GM03348 (cell line): Measurements from ENCODE around the gene SLC12A2.

ENCODE experiments used
- DNase-seq: peaks from one replicate; pipeline ENCODE4 v3.0.0; 2012; ENCODE audit warnings: low spot score

Gene SLC12A2

DNA sequence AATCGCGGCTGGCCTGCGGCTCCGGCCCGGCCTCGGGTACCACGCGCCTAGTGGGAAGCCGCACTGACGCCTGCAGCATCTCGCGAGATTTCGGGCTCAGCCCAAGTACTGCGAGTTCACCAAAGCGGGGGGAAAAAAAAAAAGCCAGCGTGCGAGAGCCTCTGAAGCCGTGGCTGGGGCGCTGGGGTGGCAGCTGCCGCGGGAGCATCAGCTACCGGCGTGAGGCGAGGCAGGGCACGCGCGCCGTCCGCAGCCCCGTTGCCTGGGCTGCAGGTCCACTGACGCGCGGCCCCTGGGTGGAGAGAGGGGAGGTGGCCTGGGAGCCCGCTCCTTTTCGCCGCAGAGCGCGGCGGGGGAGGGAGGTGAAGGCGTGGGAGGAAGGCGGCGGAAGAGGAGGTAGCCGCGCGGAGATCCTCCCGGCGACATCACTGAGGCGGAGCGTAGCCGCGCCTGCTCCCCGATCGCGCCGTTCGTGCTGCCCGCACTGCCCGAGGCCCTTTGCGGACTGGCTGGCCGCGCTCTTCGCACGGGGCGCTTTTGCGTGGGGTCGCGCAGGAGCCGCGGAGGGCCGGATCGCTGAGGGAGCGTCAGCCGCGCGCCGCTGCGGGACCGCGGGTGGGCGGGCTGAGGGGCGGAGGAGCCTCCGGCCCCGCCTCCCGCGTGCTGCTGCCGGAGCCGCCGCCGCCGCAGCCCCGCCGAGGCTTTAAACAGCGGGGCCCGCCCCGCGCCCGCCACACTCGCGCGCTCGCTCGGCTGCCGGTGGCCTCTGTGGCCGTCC, at the start of gene SLC12A2:
Gene SLC12A2, plus strand, starts transcription at position 734 of the 778 bp plus-strand sequence. CDS start 189 bp downstream, outside the sequence.
- DNase-seq: peak; percentile 94

DNA sequence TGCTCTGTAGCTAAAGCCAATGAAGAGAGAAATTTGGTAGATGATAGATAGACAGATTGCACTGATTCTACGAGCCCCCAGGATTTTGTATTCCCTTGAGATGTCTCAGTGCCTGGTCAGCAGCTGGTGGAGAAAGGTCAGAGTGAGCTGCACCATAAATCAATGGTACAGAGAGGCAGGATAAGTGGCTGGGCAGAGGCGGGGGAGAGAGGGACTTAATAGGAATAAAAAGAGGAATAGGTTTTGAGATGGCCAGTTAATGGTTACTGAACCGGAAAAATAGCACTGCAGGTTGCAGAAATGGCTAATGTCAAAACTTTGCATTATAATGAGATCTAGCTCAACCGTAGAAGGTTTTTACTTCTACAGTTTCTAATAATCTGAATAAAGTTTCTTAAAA, 47.9 kb upstream of the SLC12A2 start:
- no peak for DNase-seq

DNA sequence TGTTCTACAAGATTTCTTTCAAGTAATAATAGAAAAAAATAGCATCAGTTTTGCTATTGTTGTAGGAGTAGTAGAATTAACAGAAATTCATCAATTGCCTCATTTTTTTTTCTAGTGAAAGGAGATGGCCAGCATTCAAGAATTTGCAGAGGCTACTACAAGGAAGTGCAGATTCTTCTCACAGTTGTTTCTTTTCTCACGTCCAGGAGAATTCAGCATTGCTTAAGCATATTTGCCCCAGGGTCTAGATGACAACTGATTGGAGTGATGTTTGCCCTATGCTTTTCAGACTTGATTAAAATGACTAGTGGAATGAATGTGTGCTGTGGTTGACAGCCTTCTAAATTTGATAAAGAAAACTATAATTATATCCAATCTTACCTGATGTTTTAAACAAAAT, 46.6 kb upstream of the SLC12A2 start:
- DNase-seq: peak; percentile 16

DNA sequence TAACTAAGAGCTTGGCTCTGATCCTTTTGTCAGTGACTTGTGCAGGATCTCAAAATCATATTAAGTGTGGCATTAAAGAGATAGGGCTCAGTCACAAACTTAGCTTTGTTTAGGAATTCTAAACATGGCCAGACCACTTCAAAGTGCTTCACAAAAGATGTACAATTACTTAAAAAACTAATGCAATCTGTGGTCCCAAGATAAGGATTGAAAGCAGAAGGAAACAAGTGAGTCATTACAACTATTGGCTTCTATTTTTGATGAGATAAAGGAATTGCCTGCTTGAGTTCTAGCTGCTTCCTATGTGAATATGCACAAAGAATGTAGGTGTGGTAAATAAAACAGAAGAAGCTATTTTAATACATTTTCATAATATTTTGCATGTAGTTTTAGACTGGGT, 44.9 kb upstream of the SLC12A2 start:
- peak; percentile 51 for DNase-seq

DNA sequence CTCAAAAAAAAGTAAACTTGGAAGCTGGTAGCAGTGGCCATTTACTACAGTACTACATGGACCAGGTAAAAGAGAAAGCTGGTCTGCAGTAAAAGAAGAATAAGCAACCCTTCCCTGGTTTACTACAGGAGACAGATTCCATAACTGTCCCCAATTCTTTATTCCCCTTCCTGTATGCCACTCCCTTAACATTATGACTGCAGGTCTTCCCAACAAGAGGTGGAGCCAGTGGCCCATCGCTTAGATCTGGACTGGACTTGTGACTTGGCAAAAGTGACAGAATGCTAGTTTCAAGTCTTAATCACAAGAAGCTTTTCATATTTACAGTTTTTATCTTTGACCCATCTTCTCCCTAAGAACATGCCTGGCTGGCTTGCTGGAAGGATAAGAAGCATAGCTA, 42.6 kb upstream of the SLC12A2 start:
- no peak for DNase-seq

DNA sequence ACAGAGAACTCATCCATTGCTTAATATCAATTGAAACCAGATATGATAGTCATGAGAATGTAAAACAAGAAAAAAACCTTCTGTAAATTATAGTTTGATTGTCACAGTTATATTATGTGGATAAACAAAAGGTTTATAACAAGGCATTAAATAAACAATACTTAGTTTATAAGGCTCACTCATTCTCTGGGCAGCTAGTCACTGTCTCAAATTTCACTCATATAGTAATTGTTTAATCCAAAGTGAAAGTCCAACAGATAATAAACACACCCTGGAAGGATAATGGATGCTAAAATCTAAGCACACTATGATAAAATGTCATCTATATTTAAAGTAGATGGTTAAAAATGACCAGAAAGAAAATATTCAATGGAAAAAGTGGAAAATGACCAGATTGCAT, 30.8 kb upstream of the SLC12A2 start:
- DNase-seq: no peak

DNA sequence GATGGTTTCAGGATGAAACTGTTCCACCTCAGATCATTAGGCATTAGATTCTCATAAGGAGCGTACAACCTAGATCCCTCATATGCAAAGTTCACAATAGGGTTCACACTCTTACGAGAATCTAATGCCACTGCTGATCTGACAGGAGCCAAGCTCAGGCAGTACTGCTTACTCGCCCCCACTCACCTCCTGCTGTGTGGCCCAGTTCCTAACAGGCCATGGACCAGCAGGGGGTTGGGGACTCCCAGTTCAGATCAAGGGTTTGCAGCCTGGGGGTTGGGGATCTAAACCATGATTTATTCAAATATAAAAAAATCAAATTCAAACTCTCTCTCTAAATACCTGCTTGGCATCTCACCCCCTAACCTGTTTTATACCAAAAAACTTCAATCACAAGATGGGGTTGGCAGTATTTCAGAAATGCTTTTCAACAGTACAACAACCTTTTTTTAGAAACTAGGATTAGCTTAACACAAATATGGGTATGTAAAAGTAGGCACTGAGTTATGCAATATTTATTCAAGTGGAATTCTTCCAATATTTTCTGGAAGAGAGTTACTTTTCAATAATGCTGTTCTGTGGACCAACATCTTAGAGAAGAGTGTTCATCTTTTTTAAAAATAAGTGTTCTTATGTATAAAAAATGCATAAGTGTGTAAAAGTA, 30.1 kb upstream of the SLC12A2 start:
- peak; percentile 16 for DNase-seq

DNA sequence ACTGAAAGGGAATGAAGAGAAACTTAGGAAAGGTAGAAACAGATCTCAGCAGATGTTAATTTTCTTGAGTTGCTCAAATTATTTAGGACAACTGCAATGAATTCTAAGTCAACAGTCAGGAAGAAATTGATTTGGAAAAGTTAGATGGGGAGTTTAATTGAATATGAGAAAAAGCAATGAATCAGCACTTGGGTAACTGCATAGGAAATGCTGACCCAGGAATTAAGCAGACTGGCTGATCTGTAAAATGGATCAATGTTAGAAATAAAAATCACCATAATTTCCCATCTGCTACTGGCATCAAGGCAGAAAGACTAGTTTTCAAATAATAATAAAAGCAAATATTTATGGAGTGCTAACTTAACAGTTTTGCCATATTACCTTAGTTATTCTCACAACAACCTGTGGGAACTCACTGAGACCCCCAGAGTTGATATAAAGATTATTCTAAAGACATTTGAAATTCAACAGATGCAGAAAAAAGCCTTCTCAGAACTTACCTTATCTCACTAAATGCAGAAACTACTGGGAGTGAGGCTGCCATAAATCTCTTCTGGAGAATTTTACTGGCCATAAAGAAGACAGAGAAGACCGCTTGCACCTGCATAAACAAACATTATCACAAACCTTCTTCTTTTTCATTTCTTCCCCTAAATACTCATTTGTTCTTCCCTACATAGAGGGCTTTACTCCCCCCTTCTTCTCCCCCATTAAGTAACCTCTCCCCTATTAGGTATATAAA, 22.8 kb upstream of the SLC12A2 start:
- DNase-seq: no peak

DNA sequence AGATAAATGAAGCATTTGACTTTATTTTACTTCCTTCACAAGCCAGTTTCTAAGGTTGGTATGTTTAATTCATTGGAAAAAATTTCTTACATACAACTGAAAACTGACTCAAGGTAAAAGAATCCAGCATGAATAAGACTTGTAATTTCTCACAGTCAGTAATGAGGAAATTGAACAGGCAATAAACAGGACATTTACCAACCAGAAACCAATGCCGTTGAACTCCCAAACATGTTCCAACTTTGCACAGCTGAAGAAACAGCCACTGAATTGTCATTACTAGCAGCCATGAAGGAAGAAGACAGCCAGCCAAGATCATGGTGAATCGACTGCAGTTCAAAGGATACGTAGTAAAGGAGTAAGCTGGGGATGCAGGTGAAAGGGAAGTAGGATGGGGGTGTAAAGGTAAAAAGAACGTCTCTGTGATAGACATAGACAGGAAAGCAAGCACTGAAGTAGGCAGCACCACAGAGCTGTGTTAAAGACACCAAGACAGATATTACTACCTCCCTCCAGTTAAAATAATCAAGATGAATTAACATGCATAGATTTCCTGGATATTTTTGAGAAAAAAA, 21.3 kb upstream of the SLC12A2 start:
- peak; percentile 59 for DNase-seq

DNA sequence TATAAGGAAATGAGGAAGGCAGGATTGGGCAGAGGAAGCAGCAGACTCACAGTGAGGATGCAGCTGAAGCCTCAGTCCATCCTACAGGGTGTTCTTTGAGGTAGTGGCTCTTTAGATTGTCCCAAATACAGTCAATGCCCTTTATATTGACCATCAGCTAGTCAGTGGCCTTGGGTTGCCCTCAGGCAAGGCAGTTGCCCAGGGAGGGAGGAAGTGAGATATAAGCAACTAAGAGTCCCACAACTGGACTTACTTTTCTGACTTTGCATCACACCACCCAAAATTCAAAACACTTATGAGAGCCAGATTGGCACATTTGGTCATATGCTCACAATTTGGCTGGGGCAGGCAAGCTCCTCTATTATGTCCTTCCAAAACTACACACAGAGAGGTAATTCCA, 9.4 kb upstream of the SLC12A2 start:
- DNase-seq: no peak

DNA sequence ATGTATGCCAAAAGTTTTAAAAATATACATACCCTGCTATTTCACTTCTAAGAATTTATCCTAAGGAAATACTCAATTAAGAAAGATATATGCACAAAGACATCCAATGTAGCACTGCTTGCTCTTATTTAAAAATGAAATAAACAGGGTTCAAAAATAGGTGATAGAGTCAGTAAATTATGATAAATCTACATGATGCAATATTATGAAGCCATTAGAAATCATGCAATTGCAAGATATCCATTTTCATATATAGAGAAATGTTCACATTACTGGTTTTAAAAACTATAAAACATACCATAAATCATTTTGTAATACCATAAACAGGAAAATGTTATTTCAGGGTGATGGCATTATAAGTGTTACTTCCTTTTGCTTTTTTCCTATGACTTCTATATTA, 8.6 kb upstream of the SLC12A2 start:
- DNase-seq: no peak

DNA sequence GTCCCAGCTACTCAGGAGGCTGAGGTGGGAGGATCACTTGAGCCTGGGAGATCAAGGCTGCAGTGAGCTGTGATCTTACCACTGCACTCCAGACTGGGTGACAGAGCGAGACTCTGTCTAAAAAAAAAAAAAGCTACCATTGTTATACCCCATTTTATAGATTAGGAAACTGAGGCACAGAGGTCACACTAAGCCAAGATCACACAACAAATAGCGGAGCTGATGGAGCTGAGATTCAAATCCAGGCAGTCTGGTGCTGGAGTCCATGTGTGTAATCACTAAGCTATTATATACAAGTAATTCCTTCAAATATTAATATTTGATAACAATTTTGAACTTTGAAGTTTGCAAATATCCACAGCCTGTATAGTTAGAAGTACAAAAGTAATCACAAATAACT, 6.0 kb upstream of the SLC12A2 start:
- no peak for DNase-seq

DNA sequence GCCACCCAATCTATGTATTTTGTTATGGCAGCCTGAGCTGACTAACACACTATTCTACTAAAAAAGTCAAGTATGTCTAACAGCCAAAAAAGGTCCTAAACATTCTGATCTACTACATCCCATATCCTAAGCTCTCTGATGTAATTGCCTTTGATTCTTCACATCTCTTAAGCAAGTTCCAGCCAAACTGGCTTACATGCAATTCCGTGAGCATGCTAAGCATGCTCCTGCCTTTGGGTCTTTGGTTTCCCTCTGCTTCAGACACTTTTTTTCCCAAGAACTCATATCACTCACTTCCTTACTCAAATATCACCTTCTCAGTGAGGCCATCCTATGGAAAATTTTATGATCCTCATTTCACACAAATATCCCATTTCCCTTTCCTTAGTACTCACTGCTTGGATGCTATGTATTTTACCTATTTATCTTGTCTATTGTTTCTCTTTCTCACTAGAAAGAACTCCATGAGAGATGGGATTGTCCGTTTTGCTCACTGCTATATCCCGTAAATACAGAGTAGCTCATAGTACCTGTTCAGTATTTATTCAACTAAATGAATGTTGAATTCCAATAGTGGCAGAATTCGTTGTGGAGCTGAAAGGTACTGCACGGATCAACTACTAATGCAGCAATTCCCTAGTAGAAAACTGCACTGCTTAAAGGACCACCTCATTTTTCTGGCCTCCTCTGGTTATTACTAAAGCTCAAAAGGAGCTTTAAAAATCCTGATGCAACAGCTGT, 2.3 kb upstream of the SLC12A2 start:
- peak; percentile 20 for DNase-seq

DNA sequence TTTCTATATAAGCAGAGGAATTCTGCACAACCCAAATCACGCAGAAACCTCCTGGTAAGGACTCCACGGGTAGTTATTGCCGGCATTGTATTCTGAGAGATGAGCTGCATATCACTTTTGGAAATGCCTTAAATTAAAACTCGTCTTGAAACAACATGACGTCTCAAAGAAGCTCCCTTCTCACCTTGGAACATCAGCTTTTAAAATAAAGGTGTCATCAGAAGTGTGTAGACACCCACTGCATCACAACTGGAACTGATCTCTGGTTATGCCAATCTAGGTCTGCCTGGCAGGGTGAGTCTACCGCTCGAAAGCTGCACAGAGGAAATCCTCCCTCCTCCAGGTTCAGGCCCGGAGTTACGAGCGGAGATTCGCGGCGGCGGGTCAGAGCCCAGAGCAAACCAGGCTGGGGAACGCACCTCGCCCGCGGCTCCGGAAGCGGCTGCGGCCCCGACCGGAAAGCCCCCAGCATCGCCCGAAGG, 974 bp upstream of the SLC12A2 start:
- no peak for DNase-seq

DNA sequence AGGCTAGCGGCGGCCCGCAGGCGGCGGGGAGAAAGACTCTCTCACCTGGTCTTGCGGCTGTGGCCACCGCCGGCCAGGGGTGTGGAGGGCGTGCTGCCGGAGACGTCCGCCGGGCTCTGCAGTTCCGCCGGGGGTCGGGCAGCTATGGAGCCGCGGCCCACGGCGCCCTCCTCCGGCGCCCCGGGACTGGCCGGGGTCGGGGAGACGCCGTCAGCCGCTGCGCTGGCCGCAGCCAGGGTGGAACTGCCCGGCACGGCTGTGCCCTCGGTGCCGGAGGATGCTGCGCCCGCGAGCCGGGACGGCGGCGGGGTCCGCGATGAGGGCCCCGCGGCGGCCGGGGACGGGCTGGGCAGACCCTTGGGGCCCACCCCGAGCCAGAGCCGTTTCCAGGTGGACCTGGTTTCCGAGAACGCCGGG, 253 bp downstream of the SLC12A2 start:
- DNase-seq: peak; percentile 81

DNA sequence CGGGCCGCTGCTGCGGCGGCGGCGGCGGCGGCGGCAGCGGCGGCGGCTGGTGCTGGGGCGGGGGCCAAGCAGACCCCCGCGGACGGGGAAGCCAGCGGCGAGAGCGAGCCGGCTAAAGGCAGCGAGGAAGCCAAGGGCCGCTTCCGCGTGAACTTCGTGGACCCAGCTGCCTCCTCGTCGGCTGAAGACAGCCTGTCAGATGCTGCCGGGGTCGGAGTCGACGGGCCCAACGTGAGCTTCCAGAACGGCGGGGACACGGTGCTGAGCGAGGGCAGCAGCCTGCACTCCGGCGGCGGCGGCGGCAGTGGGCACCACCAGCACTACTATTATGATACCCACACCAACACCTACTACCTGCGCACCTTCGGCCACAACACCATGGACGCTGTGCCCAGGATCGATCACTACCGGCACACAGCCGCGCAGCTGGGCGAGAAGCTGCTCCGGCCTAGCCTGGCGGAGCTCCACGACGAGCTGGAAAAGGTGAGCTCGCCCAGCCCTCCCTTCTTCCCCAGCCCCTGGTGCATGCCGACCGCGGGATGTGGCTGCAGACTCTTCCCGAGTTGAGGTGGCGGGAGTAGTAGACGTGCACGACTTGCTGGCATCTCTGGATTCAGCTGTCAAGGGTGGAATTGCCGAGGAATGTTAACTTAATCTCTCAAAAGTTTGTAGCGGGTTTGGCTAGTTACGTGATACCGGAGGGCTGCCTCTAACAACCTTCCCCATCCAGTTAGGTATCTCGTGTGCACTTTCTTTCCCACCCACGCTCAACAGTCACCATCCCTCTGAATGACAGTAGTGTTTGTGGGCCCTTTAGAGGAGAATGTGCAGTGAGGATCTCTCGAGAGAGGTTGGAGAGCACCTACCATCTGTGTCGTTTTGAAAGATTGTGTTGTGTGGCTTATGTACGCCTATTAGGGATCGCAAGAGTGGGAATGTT, 932 bp downstream of the SLC12A2 start:
- peak; percentile 32 for DNase-seq

DNA sequence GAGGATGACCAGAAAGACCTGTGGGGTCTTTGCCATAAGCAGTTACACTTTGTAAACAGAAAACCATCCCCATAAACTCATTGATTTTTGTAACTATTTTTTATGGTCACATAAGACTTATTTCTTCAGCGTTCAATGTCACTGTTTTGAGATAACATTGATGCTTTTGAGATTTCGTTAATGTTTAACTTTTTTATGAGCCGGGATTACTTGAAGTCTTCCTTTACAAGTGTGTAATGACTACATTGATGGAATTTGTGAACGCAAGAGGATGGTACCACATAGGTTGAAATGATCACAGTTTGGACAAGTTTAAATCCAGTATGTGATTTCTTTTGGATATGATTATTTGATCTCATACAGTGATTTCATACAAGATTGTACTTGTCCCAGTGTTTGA, 1.8 kb downstream of the SLC12A2 start:
- no peak for DNase-seq

DNA sequence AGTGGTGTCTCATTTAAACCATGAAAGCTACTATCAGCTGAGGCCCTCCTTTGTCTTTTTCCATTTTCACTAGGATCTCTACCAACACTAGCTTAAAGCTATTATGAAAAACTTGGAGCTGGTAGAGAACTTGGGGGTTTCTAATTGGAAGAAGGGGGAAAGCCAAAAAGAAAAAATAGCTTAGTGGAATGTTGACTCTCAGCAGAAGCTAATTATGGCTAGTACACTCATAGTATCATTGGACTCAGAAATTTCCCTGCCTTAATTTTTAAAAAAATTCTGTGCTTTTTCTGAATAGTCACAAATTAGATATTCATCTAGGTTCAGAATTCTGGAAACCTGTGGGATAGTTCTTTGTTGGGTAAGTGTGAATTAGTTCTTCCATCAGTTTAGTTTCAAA, 8.0 kb downstream of the SLC12A2 start:
- no peak for DNase-seq

DNA sequence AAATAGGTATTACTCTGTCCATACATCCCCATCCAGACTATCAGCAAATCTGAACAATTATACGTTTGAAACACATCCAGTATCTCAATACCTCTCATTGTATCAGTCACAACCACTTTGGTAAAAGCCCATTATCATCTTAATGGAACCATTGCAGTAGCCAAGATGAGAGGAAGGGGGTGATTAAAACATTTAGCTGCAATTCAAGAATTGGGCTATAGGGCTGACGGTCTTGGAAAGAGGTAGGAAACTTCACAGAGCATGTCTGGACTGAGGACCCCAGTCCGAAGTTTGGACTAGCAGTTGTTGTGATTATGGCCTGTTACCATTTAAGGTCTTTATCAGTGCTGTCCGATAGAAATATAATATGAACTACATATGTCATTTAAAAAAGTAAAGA, 8.6 kb downstream of the SLC12A2 start:
- no peak for DNase-seq

DNA sequence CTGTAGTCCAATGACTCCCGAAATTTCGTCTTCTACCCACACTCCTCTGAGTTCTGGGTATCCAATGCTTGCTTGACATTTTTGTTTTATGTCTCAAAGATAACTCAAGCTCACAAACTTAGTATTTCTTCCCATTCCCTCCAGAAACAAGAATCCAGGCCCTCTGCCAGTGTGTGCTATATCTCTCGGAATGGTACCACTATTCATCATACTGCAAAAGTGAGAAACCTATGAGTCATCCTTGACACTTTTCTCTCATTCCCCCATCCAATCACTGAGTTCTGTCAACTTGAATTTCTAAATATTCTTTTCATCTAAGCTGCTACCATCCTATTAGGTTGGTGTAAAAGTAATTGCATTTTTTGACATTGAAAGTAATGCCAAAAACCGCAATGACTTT, 9.8 kb downstream of the SLC12A2 start:
- no peak for DNase-seq

DNA sequence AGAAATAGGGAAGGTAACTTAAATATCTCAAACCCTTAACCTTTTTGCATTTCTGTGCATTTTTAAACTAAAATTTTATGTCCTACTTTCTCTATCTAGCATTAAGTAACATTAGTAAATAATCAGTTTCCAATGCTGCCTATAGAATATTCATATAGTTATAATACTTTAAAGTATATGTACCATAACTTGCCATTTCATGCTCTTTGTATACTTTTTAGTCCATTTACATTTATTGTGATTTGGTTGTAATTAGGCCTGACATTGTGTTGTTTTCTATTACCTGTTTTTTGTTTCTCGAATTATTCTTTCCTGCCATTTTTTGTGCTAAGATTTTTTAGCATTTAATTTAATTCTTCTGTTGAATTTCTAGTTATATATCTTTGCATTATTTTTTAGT, 13.7 kb downstream of the SLC12A2 start:
- no peak for DNase-seq
